Activated gamma-delta T cell (primary cell): Measurements from ENCODE around the gene RNF34.

ENCODE experiments used
- DNase-seq: peaks from one replicate; lab custom pipeline; 2025; lab: John Stamatoyannopoulos, UW

The RNF34 gene

DNA sequence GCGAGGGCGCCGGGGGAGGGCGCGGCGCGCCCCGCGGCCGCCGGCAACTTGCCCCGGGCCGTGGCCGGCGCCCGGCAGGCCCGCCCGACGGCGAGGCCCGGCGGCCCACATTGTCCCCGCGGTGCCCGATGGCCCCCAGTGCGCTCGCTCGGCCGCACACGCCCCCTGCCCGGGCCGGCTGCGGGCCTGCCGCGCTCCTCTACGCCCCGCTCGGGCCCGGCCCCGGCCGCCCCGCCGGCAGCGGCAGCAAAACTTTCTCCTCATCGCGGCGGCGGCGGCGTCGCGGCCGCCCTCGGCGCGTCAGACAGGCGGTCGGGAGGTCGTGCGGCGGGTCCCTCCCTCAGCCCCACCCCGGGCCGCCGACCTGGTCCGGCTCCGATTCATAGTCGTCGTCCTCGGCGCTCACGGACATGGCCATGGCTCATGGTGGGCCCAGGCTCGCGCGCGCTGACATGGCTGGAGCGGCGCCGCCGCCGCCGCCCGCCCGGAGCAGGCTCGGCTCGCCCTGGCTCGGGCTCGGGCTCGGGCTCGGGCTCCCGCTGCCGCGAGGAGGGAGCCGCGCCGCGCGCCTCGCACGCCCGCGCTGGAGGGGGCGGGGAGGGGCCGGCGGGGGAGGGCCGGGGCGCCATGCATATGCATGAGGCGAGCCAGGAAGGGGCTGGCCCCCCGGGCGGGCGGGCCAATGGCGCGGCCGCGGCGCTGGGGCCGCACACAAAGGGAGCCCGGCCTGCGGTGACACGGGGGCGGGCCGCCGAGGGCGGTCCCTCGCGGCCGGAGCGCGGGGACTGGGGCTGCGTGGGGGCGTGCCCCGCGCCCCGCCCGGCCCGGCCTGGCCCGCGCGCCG is 67.1 kb downstream of the RNF34 start:
- peak; percentile 89 for DNase-seq

DNA sequence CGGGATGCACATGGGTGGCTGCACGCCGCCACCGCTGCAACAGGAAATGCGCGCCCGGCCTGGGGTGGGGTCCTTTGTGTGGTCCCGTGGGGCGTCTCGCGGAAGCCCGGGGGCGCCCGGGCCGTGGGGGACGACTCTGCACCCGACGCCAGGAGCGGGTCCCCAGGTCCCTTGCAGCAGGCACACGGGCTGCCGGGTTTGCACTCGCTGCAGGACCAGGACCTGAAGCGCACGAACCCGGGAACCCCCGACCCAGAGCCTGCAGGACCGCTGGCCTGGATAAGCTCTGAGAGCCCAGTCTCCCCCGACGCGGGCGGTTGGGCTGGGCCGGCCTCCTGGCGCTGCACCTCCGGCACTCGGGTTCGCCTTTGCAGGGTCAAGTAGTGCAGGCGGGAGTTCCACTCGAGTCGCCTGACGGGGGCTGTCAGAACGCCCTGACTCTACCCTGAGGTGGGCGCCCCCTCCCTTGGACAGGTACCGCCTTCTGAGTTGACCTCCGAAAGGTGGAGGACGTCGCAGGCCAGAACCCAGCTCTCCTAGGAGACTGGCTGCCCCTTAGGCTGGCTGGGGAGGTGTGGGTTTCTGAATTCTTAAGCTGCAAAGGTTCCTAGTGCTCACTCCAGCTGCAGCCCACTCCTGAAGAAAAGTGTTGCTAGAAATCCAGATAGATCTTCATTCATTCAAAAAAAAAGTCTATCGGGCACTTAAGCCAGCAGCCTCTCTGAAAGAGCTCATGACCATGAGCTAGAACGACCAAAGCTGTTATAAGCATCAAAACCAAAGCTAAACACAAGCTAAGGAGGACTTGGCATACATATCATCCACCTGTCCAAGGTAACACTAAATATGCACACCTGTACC is 68.0 kb downstream of the RNF34 start:
- DNase-seq = no peak

DNA sequence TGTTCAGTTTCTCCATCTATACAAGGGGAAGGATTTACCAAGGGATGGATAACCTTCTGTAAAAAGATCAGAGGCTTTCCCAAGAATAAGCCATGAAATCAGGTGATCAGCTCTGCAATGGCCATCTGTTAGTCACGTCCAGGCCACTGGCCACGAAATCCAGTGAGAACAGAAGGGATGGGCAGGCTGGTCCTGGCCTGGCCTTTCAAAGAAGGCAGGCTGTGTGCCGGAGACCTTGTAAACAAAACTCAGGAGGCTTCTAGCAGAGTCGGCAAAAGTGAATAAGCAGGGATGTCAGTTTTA is 68.5 kb downstream of the RNF34 start:
- no peak for DNase-seq

DNA sequence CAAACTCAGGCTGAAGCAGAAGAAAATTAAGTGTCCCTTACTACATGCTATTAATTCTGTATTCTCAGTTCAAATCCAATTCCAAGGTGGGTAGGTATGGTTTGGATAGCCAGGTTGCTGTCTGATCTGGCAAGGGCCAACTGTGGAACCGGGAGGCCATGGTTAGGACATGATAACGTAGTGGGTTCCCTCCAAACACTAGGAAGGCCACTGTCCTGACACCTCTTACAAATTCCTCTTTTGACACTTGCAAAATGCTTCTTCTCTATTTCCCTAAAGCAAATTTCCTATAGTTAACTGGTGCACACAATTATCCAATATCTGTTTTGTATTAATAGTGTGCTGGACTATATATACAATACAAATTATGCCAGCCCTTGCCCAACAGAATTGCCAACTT is 70.8 kb downstream of the RNF34 start:
- no peak for DNase-seq

GRCh38 chr12:121472150-121472905 is 72.4 kb downstream of the RNF34 start:
- DNase-seq = no peak
